ENCODE data around the gene CDKN2D.

CDKN2D gene

GRCh38 chr19:10568826-10569651 lies at the start of gene CDKN2D:
Gene CDKN2D, minus strand, starts transcription at chr19:10568979. Its CDS starts 326 bp downstream, at chr19:10568653.
- DNase-seq = peak; percentile 100

- no peak for DNase-seq
These were observed 48.8 kb upstream of the CDKN2D start for GRCh38 chr19:10617409-10618121.

- DNase-seq = no peak
These were observed 46.7 kb upstream of the CDKN2D start for GRCh38 chr19:10615429-10616023.

GRCh38 chr19:10612499-10613119 lies 43.8 kb upstream of the CDKN2D start:
- DNase-seq = no peak

GRCh38 chr19:10611907-10612306 lies 43.1 kb upstream of the CDKN2D start:
- no peak for DNase-seq

- DNase-seq = peak; percentile 44 to 46
These were observed 35.7 kb upstream of the CDKN2D start for GRCh38 chr19:10604460-10604980.

GRCh38 chr19:10603873-10604459 lies 35.2 kb upstream of the CDKN2D start:
- peak; percentile 76 to 80 for DNase-seq

- DNase-seq = peak; percentile 93 to 94
These were observed 34.5 kb upstream of the CDKN2D start for GRCh38 chr19:10603084-10603872.

GRCh38 chr19:10602330-10603083 lies 33.7 kb upstream of the CDKN2D start:
- peak; percentile 87 to 92 for DNase-seq

- DNase-seq = no peak
These were observed 33.2 kb upstream of the CDKN2D start for GRCh38 chr19:10601999-10602329.

GRCh38 chr19:10600149-10600548 lies 31.4 kb upstream of the CDKN2D start:
- DNase-seq = no peak

- DNase-seq = no peak
These were observed 25.2 kb upstream of the CDKN2D start for GRCh38 chr19:10593820-10594637.

GRCh38 chr19:10593148-10593547 lies 24.4 kb upstream of the CDKN2D start:
- no peak for DNase-seq

GRCh38 chr19:10587839-10588150 lies 19.0 kb upstream of the CDKN2D start:
- no peak for DNase-seq

- no peak for DNase-seq
These were observed 18.5 kb upstream of the CDKN2D start, which contains the start of gene AP1M2 for GRCh38 chr19:10587022-10587838. Gene AP1M2, minus strand, starts transcription at chr19:10587312. Its CDS starts 81 bp downstream, at chr19:10587231.

GRCh38 chr19:10586396-10586795 lies 17.6 kb upstream of the CDKN2D start:
- no peak for DNase-seq

GRCh38 chr19:10583036-10583776 lies 14.4 kb upstream of the CDKN2D start:
- no peak for DNase-seq

GRCh38 chr19:10582091-10582490 lies 13.3 kb upstream of the CDKN2D start:
- no peak for DNase-seq

All from CD4-positive, alpha-beta T cell treated with Interferon alpha-2 for 1 hour (primary cell).